Thoracic aorta (tissue), 2 donors: ENCODE results near the gene GNAS. TPM values are rescaled to one million over a fixed set of nuclear protein-coding genes. Genes with fewer than 3 reads are reported as not detected.

ENCODE experiments used
- ATAC-seq: fragments of 150-250 bp; one replicate; pipeline ENCODE4 v1.8.0; 2017; ENCODE audit warnings: low read depth; ENCODE audit not compliant: insufficient number of reproducible peaks, low FRiP score
- DNase-seq: peaks from one replicate; pipeline ENCODE4 v3.0.0-alpha.2; 2020; ENCODE audit warnings: low spot score
- H3K27ac ChIP-seq, 2 donors: fragments of 200-600 bp; sonication (generic); 1 replicate in 1 of 2; 2 replicates in 1 of 2; pipeline ENCODE4 v1.5.1; 2016; ENCODE audit warnings: mild to moderate bottlenecking in 2 of 2, moderate library complexity in 2 of 2
- H3K27me3 ChIP-seq: fragments of 200-600 bp; sonication (generic); replicated peaks from 2 replicates; pipeline ENCODE4 v1.6.0; 2016; ENCODE audit warnings: mild to moderate bottlenecking; ENCODE audit not compliant: insufficient read depth
- H3K36me3 ChIP-seq: fragments of 200-600 bp; sonication (generic); one replicate; pipeline ENCODE4 v1.5.1; 2016
- H3K4me1 ChIP-seq, 2 donors: fragments of 200-600 bp; sonication (generic); 1 replicate in 1 of 2; 2 replicates in 1 of 2; pipeline versions ENCODE4 v1.5.1 to v1.6.0; 2016; ENCODE audit warnings: low read depth in 2 of 2, mild to moderate bottlenecking in 1 of 2; ENCODE audit not compliant: control insufficient read depth in 1 of 2
- H3K4me3 ChIP-seq: fragments of 200-600 bp; sonication (generic); 2 replicates; pipeline ENCODE4 v1.5.1; 2016; ENCODE audit warnings: mild to moderate bottlenecking
- H3K9me3 ChIP-seq: fragments of 200-600 bp; sonication (generic); 2 replicates; pipeline ENCODE4 v1.5.1; 2016
- CTCF ChIP-seq: fragments of 200-600 bp; sonication (generic); IDR thresholded peaks from one replicate; pipeline ENCODE4 v1.5.1; 2019; ENCODE audit warnings: antibody characterized with exemption
- total RNA-seq, 2 donors: library from RNA; depleted of rRNA; stranded (reverse); fragments of >200 nt; gene quantifications; one replicate each; pipeline versions ENCODE4 v1.1.0 to v1.2.3, GENCODE V29; 2016

Gene GNAS
- total RNA-seq, 2 donors from 2014 or later, result 742 to 943 TPM

- Histone ChIP-seq H3K27me3 (no peaks in the 10 kb centered on the region), H3K4me3 (no peak overlapping the region), H3K4me1 (peaks cover 27 to 82% of the 10 kb centered on the region in 2 donors), H3K27ac (peak overlapping the region in 1 of 2 donors; percentile 92), H3K36me3 (peaks cover 40% of the 10 kb centered on the region), H3K9me3 (no peaks in the 10 kb centered on the region)
- TF ChIP-seq CTCF, result no peak
- ATAC-seq (no peak), DNase-seq (no peak)
Measured at GRCh38 chr20:58905236-58905635, 52.7 kb downstream of the GNAS start.

- H3K36me3 ChIP-seq, result peaks cover 47% of the 10 kb centered on the region
- TF ChIP-seq CTCF, result no peak
Measured at GRCh38 chr20:58906111-58906510, 53.6 kb downstream of the GNAS start.

GRCh38 chr20:58906894-58907293 is 54.4 kb downstream of the GNAS start:
- no peak for TF ChIP-seq CTCF
- Histone ChIP-seq H3K4me3 (peak overlapping the region; percentile 52), H3K36me3 (peaks cover 55% of the 10 kb centered on the region), H3K27me3 (no peaks in the 10 kb centered on the region), H3K9me3 (no peaks in the 10 kb centered on the region), H3K27ac (peak overlapping the region; percentile 62 to 92), H3K4me1 (peaks cover 26 to 67% of the 10 kb centered on the region in 2 donors)
- DNase-seq (no peak), ATAC-seq (no peak)

More at GRCh38 chr20:58906111-58906510, 53.6 kb downstream of the GNAS start:
- H3K4me1 ChIP-seq, result peaks cover 26 to 73% of the 10 kb centered on the region in 2 donors
- no peaks in the 10 kb centered on the region for H3K9me3 ChIP-seq
- DNase-seq, result no peak
- no peak overlapping the region for H3K4me3 ChIP-seq
- no peaks in the 10 kb centered on the region for H3K27me3 ChIP-seq
- peak overlapping the region; percentile 62 to 92 for H3K27ac ChIP-seq
- no peak for ATAC-seq

- H3K36me3 ChIP-seq, result peaks cover 55% of the 10 kb centered on the region
- no peaks in the 10 kb centered on the region for H3K27me3 ChIP-seq
- ATAC-seq, result peak; percentile 97
- peak overlapping the region; percentile 52 for H3K4me3 ChIP-seq
- TF ChIP-seq CTCF, result no peak
- peaks cover 26 to 63% of the 10 kb centered on the region in 2 donors for H3K4me1 ChIP-seq
- peak; percentile 86 for DNase-seq
- peak overlapping the region; percentile 84 to 92 for H3K27ac ChIP-seq
- no peaks in the 10 kb centered on the region for H3K9me3 ChIP-seq
Measured at GRCh38 chr20:58907320-58908137, 55.0 kb downstream of the GNAS start.

GRCh38 chr20:58908221-58908620 is 55.7 kb downstream of the GNAS start:
- Histone ChIP-seq H3K9me3 (no peaks in the 10 kb centered on the region), H3K27me3 (no peaks in the 10 kb centered on the region), H3K4me1 (peaks cover 29 to 65% of the 10 kb centered on the region in 2 donors), H3K36me3 (peaks cover 55% of the 10 kb centered on the region), H3K4me3 (peak overlapping the region; percentile 52), H3K27ac (peak overlapping the region; percentile 84 to 92)
- DNase-seq, result no peak
- ATAC-seq, result no peak
- no peak for TF ChIP-seq CTCF
